Left renal pelvis (tissue), 4 donors: ENCODE results near the gene SCIN. TPM values are rescaled to one million over a fixed set of nuclear protein-coding genes. Genes with fewer than 3 reads are reported as not detected.
"Not testable (repeated sequence)": the region's sequence is repeated elsewhere in the genome, so short reads cannot be mapped to it uniquely, and the experiment has no call there.

Experiments
- DNase-seq, 4 donors: peaks; one replicate each; pipeline ENCODE4 v3.0.0-alpha.2; 2013; ENCODE audit warnings: low read depth in 4 of 4, low spot score in 3 of 4
- polyA plus RNA-seq, 4 donors: library from polyadenylated mRNA; unstranded; fragments of 120-200 nt; gene quantifications; one replicate each; pipeline ENCODE4 v1.2.1, GENCODE V29; 2013; ENCODE audit not compliant: insufficient read length in 4 of 4

SCIN gene
- polyA plus RNA-seq, 4 donors = 1.7 to 137 (median 129) TPM

- not testable (repeated sequence) for DNase-seq
Observed at GRCh38 chr7:12645212-12645611, 74.7 kb downstream of the SCIN start.

DNA sequence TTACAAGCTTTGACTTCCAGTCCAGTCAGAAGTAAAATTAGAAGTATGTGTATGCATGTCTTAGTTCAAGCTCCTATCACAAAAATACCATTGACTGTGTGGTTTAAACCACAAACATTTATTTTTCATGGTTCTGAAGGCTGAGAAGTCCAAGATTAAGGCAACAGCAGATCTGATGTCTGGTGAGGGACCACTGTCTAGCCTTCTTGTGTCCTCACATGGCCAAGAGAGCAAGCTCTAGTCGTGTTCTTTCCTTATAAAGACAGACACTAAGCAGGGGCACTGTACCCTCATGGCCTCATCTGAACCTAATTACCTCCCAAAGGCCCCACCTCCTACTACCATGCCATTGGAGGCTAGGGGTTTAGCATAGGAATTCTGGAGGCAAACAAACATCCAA lies 75.6 kb downstream of the SCIN start:
- DNase-seq = no peak

DNA sequence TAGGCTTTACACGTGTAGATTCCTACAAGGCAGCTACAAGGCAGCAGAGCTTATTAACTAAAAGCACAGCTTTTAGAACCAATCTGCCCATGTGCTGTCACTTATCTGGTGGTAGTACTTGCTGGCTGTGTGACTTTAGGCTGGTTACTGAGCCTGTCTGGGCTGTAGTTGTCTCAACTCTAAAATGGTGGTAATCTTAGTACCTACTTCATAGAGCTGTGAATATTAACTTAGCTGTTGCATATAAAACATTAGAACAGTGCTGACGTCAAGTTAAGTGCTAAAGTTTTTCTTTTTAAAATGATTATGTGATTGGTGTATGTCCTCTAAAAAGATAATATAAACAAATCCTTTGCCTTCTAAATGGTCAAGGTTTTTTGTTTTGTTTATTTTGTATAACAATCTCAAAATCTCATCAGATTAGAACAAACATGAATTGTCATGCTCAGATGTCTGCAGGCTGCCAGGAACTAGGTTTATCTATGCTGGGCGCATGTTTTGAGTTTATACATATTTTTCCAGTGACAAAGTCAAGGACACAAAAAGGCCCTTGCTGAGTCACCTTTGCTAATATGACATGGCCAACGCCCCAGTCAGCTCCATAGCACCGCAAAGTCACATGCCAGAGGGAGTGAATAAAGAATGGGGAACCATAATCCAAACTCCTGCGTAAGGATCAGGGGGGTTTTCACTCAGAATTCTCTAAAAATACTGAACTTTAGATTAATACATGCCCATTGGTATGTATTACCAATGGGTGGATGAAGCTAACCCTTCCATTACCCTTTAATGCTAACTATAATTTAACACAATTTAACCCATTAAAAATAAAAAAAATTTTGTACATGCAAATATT lies 77.1 kb downstream of the SCIN start:
- DNase-seq = no peak

DNA sequence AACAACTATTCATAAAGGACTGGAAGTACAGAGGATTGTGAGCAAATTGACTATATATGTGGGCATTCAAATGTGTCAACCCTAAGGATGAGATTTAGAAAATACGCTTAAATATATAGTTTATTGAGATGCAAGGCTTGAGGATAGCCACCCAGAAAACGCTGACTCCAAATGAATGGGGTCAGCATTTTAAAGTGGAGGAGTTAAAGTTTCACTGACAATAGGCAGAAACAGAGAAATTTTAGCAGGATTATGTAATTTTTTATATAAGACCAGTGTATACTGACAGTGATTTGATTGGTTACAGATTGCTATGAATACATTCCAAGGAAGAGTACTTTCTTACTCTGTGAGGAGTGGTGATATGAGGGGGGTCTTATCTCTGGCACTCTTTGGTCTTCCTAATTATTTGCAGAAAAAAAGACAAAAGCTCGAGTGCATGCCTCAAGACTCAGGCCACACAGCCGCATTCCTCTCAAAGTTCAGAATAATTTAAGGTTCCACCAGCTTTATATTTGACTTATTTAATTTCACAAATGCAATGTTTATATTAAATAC lies 78.3 kb downstream of the SCIN start:
- DNase-seq = no peak

DNA sequence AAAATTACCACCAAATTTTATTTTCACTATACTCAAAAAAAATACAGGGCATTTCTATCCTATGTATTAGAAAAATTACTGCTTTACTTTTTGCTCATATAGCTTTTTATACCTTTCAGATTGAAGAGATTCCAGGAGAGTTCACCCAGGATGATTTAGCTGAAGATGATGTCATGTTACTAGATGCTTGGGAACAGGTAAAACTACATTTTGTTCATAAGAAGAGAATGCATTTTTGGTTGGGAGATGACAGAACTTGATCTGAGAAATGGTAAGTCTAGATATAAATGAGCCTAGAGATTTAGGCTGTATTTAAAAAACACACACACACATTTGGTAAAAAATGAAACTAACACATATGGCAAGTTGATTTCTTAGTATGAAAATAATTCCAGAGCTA lies 78.8 kb downstream of the SCIN start:
- DNase-seq = no peak

- no peak for DNase-seq
Observed at GRCh38 chr7:12650080-12650479, 79.6 kb downstream of the SCIN start.

GRCh38 chr7:12653110-12653509 lies 82.6 kb downstream of the SCIN start:
- DNase-seq = no peak

- DNase-seq = no peak
Observed at GRCh38 chr7:12653518-12653917, 83.0 kb downstream of the SCIN start.

DNA sequence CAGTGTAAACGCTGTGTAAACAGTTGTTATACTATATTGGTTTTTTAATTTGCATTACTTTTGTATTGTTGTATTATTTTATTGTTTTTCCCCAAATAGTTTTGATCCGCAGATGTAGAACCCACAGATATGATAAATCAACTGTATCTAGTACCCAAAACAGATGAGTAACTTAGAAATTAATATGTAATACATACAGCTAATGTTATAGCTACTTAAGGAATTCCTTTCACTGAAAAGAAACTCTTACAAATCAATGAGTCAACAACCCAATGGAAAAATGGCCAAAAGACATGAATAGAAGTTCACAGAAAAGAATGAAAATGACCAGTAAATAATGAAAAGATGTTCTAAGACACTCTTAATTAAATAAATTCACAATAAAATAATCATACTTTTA lies 84.6 kb downstream of the SCIN start:
- DNase-seq = no peak

DNA sequence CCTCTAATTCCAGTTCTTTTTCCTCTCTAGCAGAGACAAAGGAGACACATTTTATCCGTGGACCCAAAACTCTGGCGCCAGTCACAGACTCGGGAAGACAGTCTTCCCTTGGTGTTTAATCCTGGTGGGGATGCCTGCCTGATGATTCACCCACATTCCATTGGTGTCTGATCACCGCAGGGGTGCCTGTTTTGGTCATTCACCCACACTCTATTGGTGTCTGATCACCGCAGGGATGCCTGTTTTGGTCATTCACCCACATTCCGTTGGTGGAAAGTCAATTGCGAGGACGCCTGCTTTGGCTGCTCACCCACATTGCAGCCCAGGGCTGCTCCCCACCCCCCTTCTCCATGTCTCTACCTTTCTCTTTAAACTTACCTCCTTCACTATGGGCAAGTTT lies 89.9 kb downstream of the SCIN start:
- DNase-seq = not testable (repeated sequence)

DNA sequence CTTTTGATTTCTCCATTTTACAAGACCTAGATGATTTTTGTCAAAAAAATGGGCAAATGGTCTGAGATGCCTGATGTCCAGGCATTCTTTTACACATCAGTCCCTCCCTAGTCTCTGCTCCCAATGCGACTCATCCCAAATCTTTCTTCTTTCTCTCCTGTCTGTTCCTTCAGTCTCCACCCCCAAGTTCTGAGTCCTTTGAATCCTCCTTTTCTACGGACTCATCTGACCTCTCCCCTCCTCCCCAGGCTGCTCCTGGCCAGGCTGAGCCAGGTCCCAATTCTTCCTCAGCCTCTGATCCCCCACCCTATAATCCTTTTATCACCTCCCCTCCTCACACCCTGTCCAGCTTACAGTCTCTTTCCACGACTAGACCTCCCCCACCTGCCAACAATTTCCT lies 90.5 kb downstream of the SCIN start:
- not testable (repeated sequence) for DNase-seq

- DNase-seq = no peak
Observed at GRCh38 chr7:12661581-12661980, 91.1 kb downstream of the SCIN start.

GRCh38 chr7:12670000-12670729 lies 99.6 kb downstream of the SCIN start:
- no peak for DNase-seq

- no peak for DNase-seq
Observed at GRCh38 chr7:12670743-12671520, 100.4 kb downstream of the SCIN start.

GRCh38 chr7:12673436-12673835 lies 102.9 kb downstream of the SCIN start:
- DNase-seq = not testable (repeated sequence)

DNA sequence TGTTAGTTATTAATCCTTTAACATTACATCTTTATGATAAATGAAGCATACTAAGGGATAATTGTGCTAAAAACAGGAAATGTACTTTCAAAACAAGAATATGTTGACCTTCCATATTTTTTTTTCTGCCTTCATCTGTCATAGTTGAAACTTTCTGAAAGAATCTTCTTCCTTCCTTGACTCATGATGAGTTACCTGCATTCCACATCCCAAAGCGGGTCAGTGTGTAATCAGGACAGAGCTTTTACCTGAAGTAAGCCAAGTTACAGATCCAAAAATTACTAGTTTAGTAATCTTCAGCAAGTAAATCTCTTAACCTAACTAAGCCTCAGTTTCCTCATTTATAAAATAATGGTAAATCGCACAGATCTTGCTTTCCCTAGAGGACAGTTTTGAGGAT lies 103.5 kb downstream of the SCIN start:
- DNase-seq = no peak

DNA sequence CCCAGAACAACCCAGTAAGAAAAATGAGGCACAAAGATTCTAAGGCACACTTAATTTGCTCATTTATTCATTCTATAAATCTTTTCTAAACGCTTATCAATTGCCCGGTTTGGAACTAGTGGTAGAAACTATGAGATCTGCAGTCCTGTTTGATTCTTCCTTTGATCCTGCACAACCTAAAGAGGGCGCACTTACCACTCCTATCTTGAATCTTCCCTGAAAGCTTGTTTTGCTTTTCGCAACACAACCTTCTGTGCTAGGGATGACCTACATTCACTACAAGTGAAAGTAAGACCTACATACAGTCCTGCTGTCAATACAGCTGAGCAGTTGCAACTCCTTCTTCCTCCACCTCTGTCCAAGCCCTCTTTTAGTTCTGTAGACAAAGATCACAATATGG lies 104.3 kb downstream of the SCIN start:
- DNase-seq = no peak

DNA sequence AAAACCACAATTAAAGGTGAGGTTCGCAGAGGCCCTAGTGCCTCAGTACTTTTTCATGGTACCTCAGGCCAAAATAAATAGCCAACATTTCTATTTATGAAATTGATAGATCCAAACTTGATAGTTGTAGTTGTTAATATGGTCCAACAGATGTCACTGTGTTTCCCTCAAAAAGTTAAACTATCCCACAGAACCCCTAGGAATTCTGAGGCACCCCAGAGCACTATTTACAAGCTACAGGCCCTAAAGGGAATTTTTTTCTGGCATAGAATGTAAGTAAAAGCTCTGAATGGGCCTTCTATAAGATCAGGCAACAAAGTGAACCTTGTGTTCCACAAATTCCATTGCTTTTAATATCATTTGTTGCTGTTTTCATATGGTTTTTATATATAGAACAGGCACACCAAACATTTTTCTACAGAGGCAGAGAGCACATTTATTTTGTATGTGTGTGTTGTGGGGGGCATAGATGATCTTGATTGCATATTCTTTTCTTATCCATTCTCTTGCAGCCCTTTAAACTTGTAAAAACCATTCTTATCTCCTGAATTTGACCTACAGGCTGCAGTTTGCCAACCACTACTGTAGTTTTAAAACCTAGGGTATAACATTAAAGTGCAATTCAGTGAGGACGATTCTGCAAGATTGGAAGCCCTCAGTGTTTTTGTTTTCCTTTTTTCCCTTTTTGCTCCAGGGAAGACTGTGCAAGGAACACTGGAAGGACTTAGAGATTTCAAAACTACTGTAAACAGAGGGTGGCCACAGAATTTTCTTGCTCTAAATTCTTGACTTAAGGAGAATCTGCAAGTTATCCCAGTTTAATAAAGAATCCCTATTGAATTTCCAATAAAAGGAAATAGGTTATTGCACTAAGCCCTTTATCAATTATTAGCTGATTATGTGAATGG lies 113.4 kb downstream of the SCIN start:
- DNase-seq = no peak

DNA sequence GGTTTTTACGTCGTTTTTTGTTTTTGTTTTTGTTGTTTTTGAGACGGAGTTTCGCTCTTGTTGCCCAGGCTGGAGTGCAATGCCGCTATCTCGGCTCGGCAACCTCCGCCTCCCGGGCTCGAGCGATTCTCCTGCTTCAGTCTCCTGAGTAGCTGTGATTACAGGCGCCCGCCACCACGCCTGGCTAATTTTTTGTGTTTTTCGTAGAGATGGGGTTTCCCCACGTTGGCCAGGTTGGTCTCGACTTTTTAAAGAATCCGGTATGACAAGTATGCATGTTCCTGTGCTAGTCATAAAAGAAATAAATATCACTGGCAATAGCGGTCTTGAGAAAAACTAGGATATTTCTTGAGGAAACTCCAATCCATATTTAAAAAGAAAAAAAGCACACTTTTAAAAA lies 114.2 kb downstream of the SCIN start:
- no peak for DNase-seq

- no peak for DNase-seq
Observed at GRCh38 chr7:12685550-12685949, 115.0 kb downstream of the SCIN start.
